Activated naive CD8-positive, alpha-beta T cell (primary cell): Measurements from ENCODE around the gene LENG9.
"Not testable (repeated sequence)": the region's sequence is repeated elsewhere in the genome, so short reads cannot be mapped to it uniquely, and the experiment has no call there.

Source experiments
- H3K27ac Mint-ChIP-seq: one replicate; pipeline ENCODE4 v1.8.0; 2021; ENCODE audit warnings: mixed read lengths
- H3K27me3 Mint-ChIP-seq: one replicate; pipeline ENCODE4 v1.8.0; 2021; ENCODE audit warnings: mixed read lengths
- H3K36me3 Mint-ChIP-seq: one replicate; pipeline ENCODE4 v1.8.0; 2021; ENCODE audit warnings: mixed read lengths
- H3K4me1 Mint-ChIP-seq: one replicate; pipeline ENCODE4 v1.8.0; 2021; ENCODE audit warnings: low read depth, mixed read lengths
- H3K4me3 Mint-ChIP-seq: one replicate; pipeline ENCODE4 v1.8.0; 2021; ENCODE audit warnings: mild to moderate bottlenecking, mixed read lengths
- H3K9me3 Mint-ChIP-seq: one replicate; pipeline ENCODE4 v1.8.0; 2021; ENCODE audit warnings: low read depth, mixed read lengths

LENG9 gene

DNA sequence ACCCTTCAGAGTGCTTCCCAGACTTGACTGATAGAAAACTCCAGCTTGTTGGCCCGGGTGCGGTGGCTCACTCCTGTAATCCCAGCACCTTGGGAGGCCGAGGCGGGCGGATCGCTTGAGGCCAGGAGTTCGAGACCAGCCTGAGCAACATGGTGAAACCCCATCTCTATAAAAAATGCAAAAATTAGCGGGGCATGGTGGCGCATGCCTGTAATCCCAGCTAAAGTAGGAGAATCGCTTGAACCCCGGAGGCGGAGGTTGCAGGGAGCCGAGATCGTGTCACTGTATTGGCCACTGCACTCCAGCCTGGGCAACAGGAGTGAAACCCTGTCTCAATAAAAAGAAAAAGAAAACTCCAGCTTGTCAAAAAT is 2.5 kb upstream of the LENG9 start:
- not testable (repeated sequence) for H3K9me3 Mint-ChIP-seq, H3K27ac Mint-ChIP-seq, H3K36me3 Mint-ChIP-seq
- peaks cover 13% of the 10 kb centered on the region for H3K27me3 Mint-ChIP-seq
- H3K4me1 Mint-ChIP-seq: peaks cover 26% of the 10 kb centered on the region
- peak overlapping the region; percentile 57 for H3K4me3 Mint-ChIP-seq

DNA sequence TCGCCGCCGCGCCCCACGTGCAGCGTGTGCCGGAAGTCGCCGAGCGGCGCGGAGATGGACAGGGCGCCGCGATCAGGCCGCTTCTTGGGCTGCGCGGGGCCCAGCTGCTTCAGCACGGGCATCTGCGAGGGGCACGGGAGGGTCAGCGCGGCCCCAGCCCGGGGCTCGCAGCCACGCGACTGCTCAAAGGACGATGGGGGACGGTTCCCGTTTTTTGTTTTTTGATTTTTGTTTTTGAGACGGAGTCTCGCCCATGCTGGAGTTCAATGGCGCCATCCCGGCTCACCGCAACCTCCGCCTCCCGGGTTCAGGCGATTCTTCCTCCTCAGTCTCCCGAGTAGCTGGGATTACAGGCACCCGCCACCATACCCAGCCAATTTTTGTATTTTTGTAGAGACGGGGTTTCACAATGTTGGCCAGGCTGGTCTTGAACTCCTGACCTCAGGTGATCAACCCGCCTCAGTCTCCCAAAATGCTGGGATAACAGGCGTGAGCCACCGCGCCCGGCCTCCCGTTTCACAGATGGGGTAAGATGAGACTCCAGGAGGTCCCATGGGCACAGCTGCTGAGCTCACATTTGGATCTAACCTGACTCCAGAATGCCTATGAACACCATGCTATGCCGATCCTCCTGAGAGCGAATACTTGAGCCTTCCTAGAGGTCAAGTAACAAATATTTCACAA is 2.0 kb upstream of the LENG9 start:
- Mint-ChIP-seq H3K36me3 (no peaks in the 10 kb centered on the region), H3K4me1 (peaks cover 22% of the 10 kb centered on the region), H3K27me3 (peaks cover 11% of the 10 kb centered on the region), H3K9me3 (no peaks in the 10 kb centered on the region), H3K27ac (peak overlapping the region; percentile 46), H3K4me3 (peak overlapping the region; percentile 57)

GRCh38 chr19:54464630-54465425 is 1.2 kb upstream of the LENG9 start:
- Mint-ChIP-seq H3K9me3 (no peaks in the 10 kb centered on the region), H3K36me3 (no peaks in the 10 kb centered on the region), H3K27me3 (peaks cover 4% of the 10 kb centered on the region), H3K4me1 (peaks cover 19% of the 10 kb centered on the region), H3K4me3 (peak overlapping the region; percentile 88), H3K27ac (no peak overlapping the region)

GRCh38 chr19:54464044-54464629 is 559 bp upstream of the LENG9 start:
- Mint-ChIP-seq H3K4me1 (peaks cover 22% of the 10 kb centered on the region), H3K27me3 (no peaks in the 10 kb centered on the region), H3K4me3 (peak overlapping the region; percentile 88), H3K36me3 (no peaks in the 10 kb centered on the region), H3K9me3 (no peaks in the 10 kb centered on the region), H3K27ac (peak overlapping the region; percentile 92)

GRCh38 chr19:54462655-54463530 is 685 bp downstream of the LENG9 start:
- Mint-ChIP-seq H3K4me1 (peaks cover 33% of the 10 kb centered on the region), H3K36me3 (no peaks in the 10 kb centered on the region), H3K9me3 (no peaks in the 10 kb centered on the region)

GRCh38 chr19:54462047-54462654 is 1.4 kb downstream of the LENG9 start:
- peak overlapping the region; percentile 22 for H3K27ac Mint-ChIP-seq
- no peaks in the 10 kb centered on the region for H3K27me3 Mint-ChIP-seq
- peaks cover 33% of the 10 kb centered on the region for H3K4me1 Mint-ChIP-seq
- H3K4me3 Mint-ChIP-seq: peak overlapping the region; percentile 69
- no peaks in the 10 kb centered on the region for H3K9me3 Mint-ChIP-seq
- no peaks in the 10 kb centered on the region for H3K36me3 Mint-ChIP-seq

More at GRCh38 chr19:54462655-54463530, 685 bp downstream of the LENG9 start:
- Mint-ChIP-seq H3K27ac (peak overlapping the region; percentile 72), H3K27me3 (no peaks in the 10 kb centered on the region), H3K4me3 (peak overlapping the region; percentile 69)

DNA sequence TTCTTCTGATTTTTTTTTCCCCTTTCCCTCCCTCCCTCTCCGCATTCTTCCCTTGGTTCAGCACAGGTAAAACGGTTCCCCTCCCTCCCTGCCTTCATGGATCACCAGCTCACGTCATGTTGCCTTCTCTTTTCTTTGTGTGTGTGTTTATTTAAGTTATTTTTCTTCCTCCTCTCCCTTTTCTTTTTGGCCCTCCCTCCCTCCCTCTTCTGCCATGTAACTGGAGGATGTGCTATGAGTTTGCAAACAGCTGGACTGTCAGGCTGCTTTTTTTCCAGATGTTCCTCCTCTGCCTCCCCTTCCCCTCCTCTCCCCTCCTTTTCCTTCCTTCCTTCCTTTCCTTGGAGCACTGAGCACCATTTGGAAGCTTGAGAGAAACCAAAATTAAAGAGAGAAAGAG is 2.0 kb downstream of the LENG9 start:
- no peaks in the 10 kb centered on the region for H3K27me3 Mint-ChIP-seq
- no peaks in the 10 kb centered on the region for H3K9me3 Mint-ChIP-seq
- peak overlapping the region; percentile 69 for H3K4me3 Mint-ChIP-seq
- peak overlapping the region; percentile 22 for H3K27ac Mint-ChIP-seq
- H3K4me1 Mint-ChIP-seq: peaks cover 33% of the 10 kb centered on the region
- no peaks in the 10 kb centered on the region for H3K36me3 Mint-ChIP-seq

DNA sequence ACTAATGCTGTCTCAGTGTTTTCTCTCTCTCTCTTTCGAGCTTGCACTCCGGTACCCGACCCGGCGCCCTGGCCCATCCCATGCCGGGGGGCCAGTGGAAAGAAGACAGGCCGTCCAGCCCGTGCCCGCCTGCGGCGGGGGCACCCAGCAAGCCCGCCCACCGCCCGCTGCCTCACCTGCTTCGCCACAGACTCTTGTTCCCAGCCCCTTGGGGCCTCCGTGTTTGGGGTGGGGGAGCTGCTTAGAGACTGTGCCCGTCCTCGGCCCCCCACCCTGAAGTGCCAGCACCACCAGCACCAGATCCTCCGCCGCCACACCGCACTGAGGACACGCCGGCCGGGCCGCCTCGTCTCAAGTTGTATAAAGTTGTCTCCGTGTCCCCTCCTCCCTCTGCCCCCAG is 2.4 kb downstream of the LENG9 start:
- H3K9me3 Mint-ChIP-seq: no peaks in the 10 kb centered on the region
- no peaks in the 10 kb centered on the region for H3K27me3 Mint-ChIP-seq
- H3K27ac Mint-ChIP-seq: peak overlapping the region; percentile 10
- no peaks in the 10 kb centered on the region for H3K36me3 Mint-ChIP-seq
- H3K4me3 Mint-ChIP-seq: peak overlapping the region; percentile 47
- H3K4me1 Mint-ChIP-seq: peaks cover 32% of the 10 kb centered on the region

- Mint-ChIP-seq H3K27ac (no peak overlapping the region), H3K27me3 (no peaks in the 10 kb centered on the region), H3K4me3 (no peak overlapping the region), H3K36me3 (no peaks in the 10 kb centered on the region), H3K9me3 (no peaks in the 10 kb centered on the region), H3K4me1 (peaks cover 32% of the 10 kb centered on the region)
These were observed 3.2 kb downstream of the LENG9 start for GRCh38 chr19:54460230-54461005.

GRCh38 chr19:54459282-54460229 is 4.0 kb downstream of the LENG9 start:
- H3K36me3 Mint-ChIP-seq: no peaks in the 10 kb centered on the region
- peak overlapping the region; percentile 45 for H3K4me3 Mint-ChIP-seq
- H3K27me3 Mint-ChIP-seq: no peaks in the 10 kb centered on the region
- peak overlapping the region; percentile 66 for H3K27ac Mint-ChIP-seq
- H3K4me1 Mint-ChIP-seq: peaks cover 30% of the 10 kb centered on the region
- H3K9me3 Mint-ChIP-seq: no peaks in the 10 kb centered on the region

DNA sequence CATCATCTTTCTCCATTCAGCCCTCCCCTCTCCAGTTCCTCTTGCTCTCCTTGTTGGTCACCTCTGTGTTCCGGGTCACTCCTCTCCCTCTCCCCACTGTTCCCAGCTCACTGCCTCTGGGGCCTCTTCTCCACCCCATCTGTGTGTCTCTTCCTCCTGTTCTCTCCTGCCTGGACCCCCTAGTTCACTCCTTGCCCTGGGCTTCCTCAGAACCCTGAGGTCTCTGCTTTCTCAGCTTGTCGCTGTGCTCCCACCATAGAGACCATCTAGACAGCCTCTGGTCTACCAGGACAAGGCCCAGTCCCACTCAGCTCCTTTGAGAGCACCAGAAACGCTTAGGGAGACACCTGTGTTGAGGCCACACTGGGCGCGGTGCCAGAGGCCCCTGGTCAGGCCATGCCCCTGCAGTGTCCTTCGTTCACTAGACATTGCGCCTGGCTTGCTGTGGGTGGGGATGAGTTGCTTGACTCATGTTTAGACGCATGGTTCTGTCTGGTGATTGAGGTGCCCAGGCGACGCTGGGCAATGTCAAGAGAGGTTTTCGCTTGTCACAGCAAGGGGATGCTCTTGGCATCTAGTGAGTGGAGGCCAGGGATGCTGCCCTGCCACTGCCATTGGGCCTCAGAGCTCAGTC is 4.8 kb downstream of the LENG9 start:
- peak overlapping the region; percentile 45 for H3K4me3 Mint-ChIP-seq
- H3K4me1 Mint-ChIP-seq: peaks cover 24% of the 10 kb centered on the region
- no peaks in the 10 kb centered on the region for H3K36me3 Mint-ChIP-seq
- peak overlapping the region; percentile 58 for H3K27ac Mint-ChIP-seq
- H3K27me3 Mint-ChIP-seq: no peaks in the 10 kb centered on the region
- no peaks in the 10 kb centered on the region for H3K9me3 Mint-ChIP-seq

DNA sequence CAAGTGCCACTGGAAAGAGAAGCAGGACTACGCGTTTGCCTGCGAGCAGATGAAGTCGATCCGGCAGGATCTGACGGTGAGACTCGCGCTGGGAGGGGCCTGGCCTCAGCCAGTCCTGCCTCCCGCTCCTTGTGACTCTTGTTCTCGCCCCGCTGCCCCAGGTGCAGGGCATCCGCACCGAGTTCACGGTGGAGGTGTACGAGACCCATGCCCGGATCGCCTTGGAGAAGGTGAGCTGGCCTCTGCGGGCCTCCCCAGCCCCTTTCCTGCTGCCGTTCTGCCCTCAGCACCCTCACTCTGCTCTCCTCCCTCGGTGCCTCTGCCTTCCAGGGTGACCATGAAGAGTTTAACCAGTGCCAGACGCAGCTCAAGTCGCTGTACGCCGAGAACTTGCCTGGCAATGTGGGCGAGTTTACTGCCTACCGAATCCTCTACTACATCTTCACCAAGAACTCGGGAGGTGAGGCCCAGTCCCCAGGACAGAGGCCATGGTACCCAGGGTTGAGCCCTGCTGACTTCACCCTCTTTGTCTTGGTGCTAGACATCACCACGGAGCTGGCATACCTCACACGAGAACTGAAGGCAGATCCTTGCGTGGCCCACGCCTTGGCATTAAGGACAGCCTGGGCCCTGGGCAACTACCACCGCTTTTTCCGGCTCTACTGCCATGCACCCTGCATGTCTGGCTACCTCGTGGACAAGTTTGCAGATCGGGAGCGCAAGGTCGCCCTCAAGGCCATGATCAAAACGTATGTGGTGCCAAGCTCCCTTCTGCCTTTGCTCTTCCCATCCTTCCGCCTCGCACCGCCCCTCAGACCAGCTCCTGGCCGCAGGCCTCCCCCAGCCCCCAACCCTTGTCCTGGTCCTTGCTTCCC is 5.6 kb downstream of the LENG9 start:
- H3K4me3 Mint-ChIP-seq: no peak overlapping the region
- no peaks in the 10 kb centered on the region for H3K9me3 Mint-ChIP-seq
- H3K27me3 Mint-ChIP-seq: no peaks in the 10 kb centered on the region
- H3K4me1 Mint-ChIP-seq: peaks cover 26% of the 10 kb centered on the region
- H3K36me3 Mint-ChIP-seq: peaks cover 2% of the 10 kb centered on the region
- no peak overlapping the region for H3K27ac Mint-ChIP-seq
